OCI-LY1 (cell line): Measurements from ENCODE around the gene QSER1.

ENCODE experiments used
- EZH2 ChIP-seq: fragments of 200-600 bp; sonication (generic), shearing (Covaris generic); IDR thresholded peaks from 2 replicates; pipeline ENCODE4 v1.8.0; 2017; ENCODE audit warnings: borderline replicate concordance, mixed run types, mild to moderate bottlenecking, antibody characterized with exemption, low read length, moderate library complexity, mixed read lengths
- TF ChIP-seq, protein P1 (sequence below): fragments of 200-600 bp; sonication (generic), shearing (Covaris generic); IDR thresholded peaks from 2 replicates; pipeline ENCODE4 v1.5.1; 2017; ENCODE audit warnings: mild to moderate bottlenecking, antibody characterized with exemption, low read length, moderate library complexity, mixed read lengths

DNA sequence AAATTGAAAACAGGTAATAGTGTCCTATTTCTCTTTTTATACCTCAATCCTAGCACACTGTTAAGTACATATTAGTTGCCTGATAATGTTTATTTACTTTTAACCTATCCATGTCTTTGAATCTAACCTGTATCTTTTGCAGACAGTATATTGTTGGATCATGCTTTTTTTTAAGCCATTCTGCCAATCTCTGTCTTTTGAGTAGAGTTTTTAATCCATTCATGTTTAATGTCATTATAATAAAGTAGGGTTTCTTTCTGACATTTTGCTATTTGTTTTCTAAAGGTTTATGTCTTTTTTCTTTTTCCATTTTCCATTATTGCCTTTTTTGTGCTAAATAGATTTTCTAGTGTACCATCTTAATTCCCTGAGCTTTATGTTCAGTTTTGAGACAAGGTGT is 99.3 kb downstream of the QSER1 start:
- TF ChIP-seq, protein P1, sequence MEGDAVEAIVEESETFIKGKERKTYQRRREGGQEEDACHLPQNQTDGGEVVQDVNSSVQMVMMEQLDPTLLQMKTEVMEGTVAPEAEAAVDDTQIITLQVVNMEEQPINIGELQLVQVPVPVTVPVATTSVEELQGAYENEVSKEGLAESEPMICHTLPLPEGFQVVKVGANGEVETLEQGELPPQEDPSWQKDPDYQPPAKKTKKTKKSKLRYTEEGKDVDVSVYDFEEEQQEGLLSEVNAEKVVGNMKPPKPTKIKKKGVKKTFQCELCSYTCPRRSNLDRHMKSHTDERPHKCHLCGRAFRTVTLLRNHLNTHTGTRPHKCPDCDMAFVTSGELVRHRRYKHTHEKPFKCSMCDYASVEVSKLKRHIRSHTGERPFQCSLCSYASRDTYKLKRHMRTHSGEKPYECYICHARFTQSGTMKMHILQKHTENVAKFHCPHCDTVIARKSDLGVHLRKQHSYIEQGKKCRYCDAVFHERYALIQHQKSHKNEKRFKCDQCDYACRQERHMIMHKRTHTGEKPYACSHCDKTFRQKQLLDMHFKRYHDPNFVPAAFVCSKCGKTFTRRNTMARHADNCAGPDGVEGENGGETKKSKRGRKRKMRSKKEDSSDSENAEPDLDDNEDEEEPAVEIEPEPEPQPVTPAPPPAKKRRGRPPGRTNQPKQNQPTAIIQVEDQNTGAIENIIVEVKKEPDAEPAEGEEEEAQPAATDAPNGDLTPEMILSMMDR = no peak
- TF ChIP-seq EZH2 = no peak
